Measurements from ENCODE around the gene DNAJC25. TPM values are rescaled to one million over a fixed set of nuclear protein-coding genes. Genes with fewer than 3 reads are reported as not detected.

Gene DNAJC25
- total RNA-seq, 1 donor from 2014 or later: 6.5 TPM

DNA sequence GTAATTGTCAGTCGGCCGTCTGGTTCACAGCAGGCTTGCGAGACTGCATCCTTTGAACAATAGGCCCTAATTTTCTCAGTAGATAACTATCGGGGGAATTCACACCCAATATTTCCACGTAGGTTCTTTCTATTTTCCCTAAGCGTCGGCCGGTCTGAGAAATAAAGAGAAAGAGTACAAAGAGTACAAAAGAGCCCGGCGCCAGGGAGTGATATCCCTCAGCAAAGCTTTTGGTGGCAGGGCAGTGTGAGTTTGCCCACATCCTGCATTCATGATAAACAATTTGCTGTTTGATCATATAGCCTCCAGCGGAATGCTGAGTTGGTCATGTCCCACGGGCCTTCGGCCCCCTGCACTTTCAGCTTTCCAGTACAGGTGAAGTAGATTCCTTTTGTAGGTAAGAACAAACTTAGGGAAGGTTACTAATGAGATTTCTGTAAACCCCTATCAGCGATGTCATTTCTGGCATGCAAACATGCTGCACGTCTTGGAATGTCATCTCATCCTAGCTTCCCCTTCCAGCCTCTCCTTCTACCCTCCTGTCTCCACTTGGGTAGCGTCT, 27.0 kb upstream of the DNAJC25 start:
- H3K9me3 Mint-ChIP-seq (ENCODE audit: unreplicated experiment): no peaks in the 10 kb centered on the region
- no peaks in the 10 kb centered on the region for H3K36me3 Mint-ChIP-seq (ENCODE audit: unreplicated experiment)
- H3K4me3 Mint-ChIP-seq (ENCODE audit: unreplicated experiment): no peak overlapping the region
- H3K4me1 Mint-ChIP-seq (ENCODE audit: unreplicated experiment): peaks cover 5% of the 10 kb centered on the region
- TF ChIP-seq, protein P1, sequence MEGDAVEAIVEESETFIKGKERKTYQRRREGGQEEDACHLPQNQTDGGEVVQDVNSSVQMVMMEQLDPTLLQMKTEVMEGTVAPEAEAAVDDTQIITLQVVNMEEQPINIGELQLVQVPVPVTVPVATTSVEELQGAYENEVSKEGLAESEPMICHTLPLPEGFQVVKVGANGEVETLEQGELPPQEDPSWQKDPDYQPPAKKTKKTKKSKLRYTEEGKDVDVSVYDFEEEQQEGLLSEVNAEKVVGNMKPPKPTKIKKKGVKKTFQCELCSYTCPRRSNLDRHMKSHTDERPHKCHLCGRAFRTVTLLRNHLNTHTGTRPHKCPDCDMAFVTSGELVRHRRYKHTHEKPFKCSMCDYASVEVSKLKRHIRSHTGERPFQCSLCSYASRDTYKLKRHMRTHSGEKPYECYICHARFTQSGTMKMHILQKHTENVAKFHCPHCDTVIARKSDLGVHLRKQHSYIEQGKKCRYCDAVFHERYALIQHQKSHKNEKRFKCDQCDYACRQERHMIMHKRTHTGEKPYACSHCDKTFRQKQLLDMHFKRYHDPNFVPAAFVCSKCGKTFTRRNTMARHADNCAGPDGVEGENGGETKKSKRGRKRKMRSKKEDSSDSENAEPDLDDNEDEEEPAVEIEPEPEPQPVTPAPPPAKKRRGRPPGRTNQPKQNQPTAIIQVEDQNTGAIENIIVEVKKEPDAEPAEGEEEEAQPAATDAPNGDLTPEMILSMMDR (IDR thresholded peaks at IDR 0.05): no peak
- H3K27me3 Mint-ChIP-seq (ENCODE audit: unreplicated experiment): peaks cover 4% of the 10 kb centered on the region
- H3K27ac Mint-ChIP-seq (ENCODE audit: unreplicated experiment): no peak overlapping the region
- no peak for DNase-seq (ENCODE audit: extremely low spot score, unreplicated experiment)

DNA sequence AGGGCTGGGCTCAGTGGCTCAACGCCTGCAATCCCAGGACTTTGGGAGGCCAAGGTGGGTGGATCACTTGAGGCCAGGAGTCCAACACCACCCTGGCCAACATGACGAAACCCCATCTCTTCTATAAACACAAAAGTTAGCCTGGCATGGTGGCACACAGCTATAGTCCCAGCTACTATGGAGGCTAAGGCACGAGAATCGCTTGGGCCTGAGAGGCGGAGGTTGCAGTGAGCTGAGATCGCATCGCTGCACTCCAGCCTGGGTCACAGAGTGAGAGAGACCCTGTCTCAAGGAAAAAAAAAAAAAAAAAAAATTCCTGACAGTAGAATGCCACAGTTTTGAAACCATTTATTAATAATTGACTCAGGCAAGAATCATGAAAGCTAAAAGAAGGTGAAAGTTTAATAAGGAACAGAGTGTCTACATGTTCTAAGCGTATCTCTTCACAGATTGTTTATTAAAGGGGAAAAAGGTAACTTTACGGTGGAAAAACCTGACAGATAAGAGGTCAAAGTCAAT, 26.0 kb upstream of the DNAJC25 start:
- DNase-seq (ENCODE audit: extremely low spot score, unreplicated experiment): no peak
- Mint-ChIP-seq H3K27me3 (ENCODE audit: unreplicated experiment) (peaks cover 9% of the 10 kb centered on the region), H3K27ac (ENCODE audit: unreplicated experiment) (no peak overlapping the region), H3K36me3 (ENCODE audit: unreplicated experiment) (no peaks in the 10 kb centered on the region), H3K9me3 (ENCODE audit: unreplicated experiment) (no peaks in the 10 kb centered on the region), H3K4me3 (ENCODE audit: unreplicated experiment) (no peak overlapping the region), H3K4me1 (ENCODE audit: unreplicated experiment) (no peaks in the 10 kb centered on the region)
- TF ChIP-seq, protein P1 (IDR thresholded peaks at IDR 0.05): no peak

DNA sequence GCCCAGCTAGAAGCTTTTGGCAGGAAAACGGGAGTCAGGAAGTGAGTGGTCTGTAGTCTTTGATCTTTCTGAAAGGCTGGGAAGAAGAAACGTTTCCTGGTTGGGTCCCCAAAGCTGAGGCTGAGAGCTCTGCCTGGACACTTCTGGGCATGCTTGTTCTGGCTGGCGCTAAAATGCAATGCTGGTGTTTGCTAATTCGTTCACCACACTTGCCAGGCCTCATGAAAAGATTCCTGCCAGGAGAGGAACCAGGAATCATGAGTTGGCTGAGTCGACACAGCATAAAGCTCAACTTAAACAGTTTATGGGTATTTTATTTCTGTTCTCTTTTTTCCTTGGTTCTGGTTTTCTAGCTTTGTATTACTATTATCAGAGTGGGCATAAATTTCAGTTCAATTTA, 21.0 kb upstream of the DNAJC25 start:
- no peak for DNase-seq (ENCODE audit: extremely low spot score, unreplicated experiment)

DNA sequence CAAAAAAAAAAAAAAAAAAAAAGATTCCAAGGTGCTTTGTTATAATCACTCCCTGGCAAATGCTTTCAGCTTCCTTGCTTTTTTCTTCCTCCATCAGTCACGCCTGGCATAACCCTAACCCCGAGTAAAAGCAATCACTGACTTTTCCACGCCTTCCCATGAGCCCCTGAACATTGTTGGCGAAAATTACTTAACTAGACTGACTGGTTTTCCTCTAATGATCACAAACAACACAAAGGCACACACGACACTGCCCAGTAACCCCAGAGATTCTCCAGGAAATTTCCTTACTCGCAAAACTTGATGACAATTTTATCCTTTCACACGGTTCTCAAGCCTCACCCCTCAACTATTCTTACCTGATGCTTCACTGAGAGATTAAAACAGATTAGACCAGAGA, 20.3 kb upstream of the DNAJC25 start:
- no peak overlapping the region for H3K27ac Mint-ChIP-seq (ENCODE audit: unreplicated experiment)
- peaks cover 6% of the 10 kb centered on the region for H3K4me1 Mint-ChIP-seq (ENCODE audit: unreplicated experiment)

More for the DNA sequence above, 21.0 kb upstream of the DNAJC25 start:
- no peaks in the 10 kb centered on the region for H3K9me3 Mint-ChIP-seq (ENCODE audit: unreplicated experiment)
- H3K4me1 Mint-ChIP-seq (ENCODE audit: unreplicated experiment): peaks cover 6% of the 10 kb centered on the region
- no peak overlapping the region for H3K27ac Mint-ChIP-seq (ENCODE audit: unreplicated experiment)
- TF ChIP-seq, protein P1 (IDR thresholded peaks at IDR 0.05): no peak
- H3K27me3 Mint-ChIP-seq (ENCODE audit: unreplicated experiment): peaks cover 34% of the 10 kb centered on the region
- no peak overlapping the region for H3K4me3 Mint-ChIP-seq (ENCODE audit: unreplicated experiment)
- no peaks in the 10 kb centered on the region for H3K36me3 Mint-ChIP-seq (ENCODE audit: unreplicated experiment)

DNA sequence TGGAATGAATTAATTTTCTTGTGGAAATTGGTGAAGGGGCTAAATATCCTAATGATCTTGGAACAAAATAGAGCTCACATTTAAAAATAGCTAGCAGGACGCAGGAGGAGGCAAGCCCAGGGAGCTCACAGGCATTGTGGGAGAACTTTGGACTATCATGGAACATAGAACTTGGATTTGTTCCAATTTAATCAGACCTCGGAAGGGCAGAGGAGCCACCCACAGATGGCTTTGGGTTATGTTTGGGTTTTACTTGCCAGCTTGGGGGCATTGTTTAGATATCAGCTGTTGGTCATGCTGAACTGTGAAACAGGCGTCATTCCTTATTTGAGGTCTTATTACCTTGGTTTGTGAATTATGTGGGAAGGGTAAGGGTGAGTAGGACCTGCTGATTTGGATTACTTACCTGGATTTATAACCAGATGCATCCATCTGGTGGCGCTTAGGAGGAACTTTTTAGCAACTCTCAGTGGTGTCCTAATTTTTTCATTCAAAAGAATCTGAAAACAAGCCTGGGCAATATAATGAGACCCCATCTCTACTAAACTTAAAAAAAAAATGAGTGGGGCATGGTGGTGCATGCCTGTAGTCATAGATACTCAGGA, 17.6 kb upstream of the DNAJC25 start:
- Mint-ChIP-seq H3K4me1 (ENCODE audit: unreplicated experiment) (peaks cover 11% of the 10 kb centered on the region), H3K27me3 (ENCODE audit: unreplicated experiment) (peaks cover 29% of the 10 kb centered on the region), H3K9me3 (ENCODE audit: unreplicated experiment) (no peaks in the 10 kb centered on the region), H3K4me3 (ENCODE audit: unreplicated experiment) (no peak overlapping the region), H3K36me3 (ENCODE audit: unreplicated experiment) (no peaks in the 10 kb centered on the region), H3K27ac (ENCODE audit: unreplicated experiment) (no peak overlapping the region)
- no peak for DNase-seq (ENCODE audit: extremely low spot score, unreplicated experiment)
- TF ChIP-seq, protein P1 (IDR thresholded peaks at IDR 0.05): no peak

More for the DNA sequence above, 20.3 kb upstream of the DNAJC25 start:
- no peak overlapping the region for H3K4me3 Mint-ChIP-seq (ENCODE audit: unreplicated experiment)
- H3K9me3 Mint-ChIP-seq (ENCODE audit: unreplicated experiment): no peaks in the 10 kb centered on the region
- no peak for DNase-seq (ENCODE audit: extremely low spot score, unreplicated experiment)
- peaks cover 31% of the 10 kb centered on the region for H3K27me3 Mint-ChIP-seq (ENCODE audit: unreplicated experiment)
- no peaks in the 10 kb centered on the region for H3K36me3 Mint-ChIP-seq (ENCODE audit: unreplicated experiment)
- TF ChIP-seq, protein P1 (IDR thresholded peaks at IDR 0.05): no peak
